ENCODE data around the gene C4orf46. TPM values are rescaled to one million over a fixed set of nuclear protein-coding genes. Genes with fewer than 3 reads are reported as not detected.

C4orf46 gene
- total RNA-seq, 2 experiments from 2014 or later, result 2.6 to 3.1 TPM

GRCh38 chr4:158636619-158637018 is 35.1 kb downstream of the C4orf46 start:
- Histone ChIP-seq H3K27ac (ENCODE audit: low read depth in 1 of 2, low read length in 2 of 2) (no peak overlapping the region), H3K4me3 (ENCODE audit: low read length) (no peak overlapping the region), H3K9me3 (ENCODE audit: control insufficient read depth in 1 of 2, insufficient read depth in 1 of 2, low read length in 2 of 2) (no peaks in the 10 kb centered on the region), H3K27me3 (ENCODE audit: control insufficient read depth in 1 of 2, insufficient read depth in 2 of 2, low read length in 2 of 2) (no peaks in the 10 kb centered on the region), H3K36me3 (ENCODE audit: insufficient read depth, low read length) (no peaks in the 10 kb centered on the region), H3K4me1 (ENCODE audit: insufficient read depth, low read length) (no peaks in the 10 kb centered on the region)
- DNase-seq, result no peak
- no peak overlapping the region for H3K4me3 Mint-ChIP-seq
- POLR2A ChIA-PET, result no interaction called here
- CTCF ChIA-PET, result no interaction called here
- no peaks in the 10 kb centered on the region for H3K36me3 Mint-ChIP-seq (ENCODE audit: low read depth)
- ATAC-seq (ENCODE audit: poor library complexity), result no peak
- no peak overlapping the region for H3K27ac Mint-ChIP-seq
- no peaks in the 10 kb centered on the region for H3K9me3 Mint-ChIP-seq
- intact Hi-C loops (cut with DNase I, micrococcal nuclease), result no loop called here
- H3K27me3 Mint-ChIP-seq, result peaks cover 21% of the 10 kb centered on the region
- TF ChIP-seq, protein P1, sequence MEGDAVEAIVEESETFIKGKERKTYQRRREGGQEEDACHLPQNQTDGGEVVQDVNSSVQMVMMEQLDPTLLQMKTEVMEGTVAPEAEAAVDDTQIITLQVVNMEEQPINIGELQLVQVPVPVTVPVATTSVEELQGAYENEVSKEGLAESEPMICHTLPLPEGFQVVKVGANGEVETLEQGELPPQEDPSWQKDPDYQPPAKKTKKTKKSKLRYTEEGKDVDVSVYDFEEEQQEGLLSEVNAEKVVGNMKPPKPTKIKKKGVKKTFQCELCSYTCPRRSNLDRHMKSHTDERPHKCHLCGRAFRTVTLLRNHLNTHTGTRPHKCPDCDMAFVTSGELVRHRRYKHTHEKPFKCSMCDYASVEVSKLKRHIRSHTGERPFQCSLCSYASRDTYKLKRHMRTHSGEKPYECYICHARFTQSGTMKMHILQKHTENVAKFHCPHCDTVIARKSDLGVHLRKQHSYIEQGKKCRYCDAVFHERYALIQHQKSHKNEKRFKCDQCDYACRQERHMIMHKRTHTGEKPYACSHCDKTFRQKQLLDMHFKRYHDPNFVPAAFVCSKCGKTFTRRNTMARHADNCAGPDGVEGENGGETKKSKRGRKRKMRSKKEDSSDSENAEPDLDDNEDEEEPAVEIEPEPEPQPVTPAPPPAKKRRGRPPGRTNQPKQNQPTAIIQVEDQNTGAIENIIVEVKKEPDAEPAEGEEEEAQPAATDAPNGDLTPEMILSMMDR (IDR thresholded peaks at IDR 0.05), result no peak
- no peaks in the 10 kb centered on the region for H3K4me1 Mint-ChIP-seq (ENCODE audit: low read depth)

DNA sequence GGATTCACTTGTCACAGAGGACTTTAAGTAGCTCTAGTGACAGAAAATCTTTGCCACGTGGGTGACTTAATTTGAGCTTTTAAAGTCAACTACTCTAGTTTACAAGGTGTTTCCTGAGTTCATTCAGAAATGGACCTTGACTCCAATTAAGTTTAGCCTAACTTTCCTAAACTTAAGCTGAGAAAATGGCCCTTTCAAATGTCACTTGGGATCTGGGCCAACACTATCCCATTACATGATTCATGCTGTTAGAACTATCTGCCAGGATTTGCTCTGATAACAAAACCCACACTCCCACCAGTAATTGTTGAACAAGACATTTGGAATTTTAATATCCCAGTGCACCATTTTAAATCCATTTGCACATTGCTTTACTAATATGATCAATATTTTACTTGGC is 40.8 kb downstream of the C4orf46 start:
- Mint-ChIP-seq H3K4me1 (ENCODE audit: low read depth) (no peaks in the 10 kb centered on the region), H3K27me3 (peaks cover 6% of the 10 kb centered on the region), H3K4me3 (no peak overlapping the region), H3K27ac (no peak overlapping the region), H3K36me3 (ENCODE audit: low read depth) (no peaks in the 10 kb centered on the region), H3K9me3 (no peaks in the 10 kb centered on the region)
- no peaks in the 10 kb centered on the region for H3K4me1 ChIP-seq (ENCODE audit: insufficient read depth, low read length)
- POLR2A ChIA-PET, result no interaction called here
- intact Hi-C loops (cut with DNase I, micrococcal nuclease), result no loop called here
- ATAC-seq (ENCODE audit: poor library complexity) (no peak), DNase-seq (no peak)
- H3K27me3 ChIP-seq (ENCODE audit: control insufficient read depth in 1 of 2, insufficient read depth in 2 of 2, low read length in 2 of 2), result no peaks in the 10 kb centered on the region
- H3K27ac ChIP-seq (ENCODE audit: low read depth in 1 of 2, low read length in 2 of 2), result no peak overlapping the region
- no peaks in the 10 kb centered on the region for H3K9me3 ChIP-seq (ENCODE audit: control insufficient read depth in 1 of 2, insufficient read depth in 1 of 2, low read length in 2 of 2)
- H3K4me3 ChIP-seq (ENCODE audit: low read length), result no peak overlapping the region
- CTCF ChIA-PET, result no interaction called here
- TF ChIP-seq, protein P1 (IDR thresholded peaks at IDR 0.05), result no peak
- H3K36me3 ChIP-seq (ENCODE audit: insufficient read depth, low read length), result no peaks in the 10 kb centered on the region

DNA sequence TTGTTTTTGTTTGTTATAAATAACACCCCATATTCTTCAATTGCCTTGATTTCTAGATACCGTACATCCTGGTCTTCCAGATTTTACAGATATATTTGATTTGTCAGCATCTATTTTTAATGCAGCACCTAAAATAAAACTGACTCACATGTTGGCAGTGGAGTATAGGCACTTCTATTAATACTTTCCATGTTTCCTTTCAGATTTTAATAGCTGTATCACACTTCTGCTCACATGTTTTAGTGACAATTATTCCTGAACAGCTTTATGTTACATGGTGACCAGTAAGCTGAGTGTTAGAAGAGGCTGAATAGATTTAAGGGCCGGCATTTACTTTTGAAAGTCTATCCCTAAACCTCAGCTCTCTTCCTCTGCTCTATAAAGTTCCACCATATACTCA is 46.1 kb downstream of the C4orf46 start:
- H3K4me3 ChIP-seq (ENCODE audit: low read length), result no peak overlapping the region
- ChIA-PET POLR2A (no interaction called here), CTCF (no interaction called here)
- no peak overlapping the region for H3K27ac ChIP-seq (ENCODE audit: low read depth in 1 of 2, low read length in 2 of 2)
- Mint-ChIP-seq H3K27me3 (peaks cover 15% of the 10 kb centered on the region), H3K9me3 (no peaks in the 10 kb centered on the region), H3K36me3 (ENCODE audit: low read depth) (no peaks in the 10 kb centered on the region), H3K4me3 (no peak overlapping the region), H3K27ac (no peak overlapping the region), H3K4me1 (ENCODE audit: low read depth) (no peaks in the 10 kb centered on the region)
- TF ChIP-seq, protein P1 (IDR thresholded peaks at IDR 0.05), result no peak
- DNase-seq (no peak), ATAC-seq (ENCODE audit: poor library complexity) (no peak)
- intact Hi-C loops (cut with DNase I, micrococcal nuclease), result loop anchor here in 1 of 2 experiments (10.0 kb wide), 2 partner anchors 371 to 631 kb away; no protein-coding TSS in a partner anchor
- H3K4me1 ChIP-seq (ENCODE audit: insufficient read depth, low read length), result no peaks in the 10 kb centered on the region
- H3K27me3 ChIP-seq (ENCODE audit: control insufficient read depth in 1 of 2, insufficient read depth in 2 of 2, low read length in 2 of 2), result no peaks in the 10 kb centered on the region
- no peaks in the 10 kb centered on the region for H3K9me3 ChIP-seq (ENCODE audit: control insufficient read depth in 1 of 2, insufficient read depth in 1 of 2, low read length in 2 of 2)
- no peaks in the 10 kb centered on the region for H3K36me3 ChIP-seq (ENCODE audit: insufficient read depth, low read length)
